GM23338 (cell line): ENCODE results near the gene UNKL. TPM values are rescaled to one million over a fixed set of nuclear protein-coding genes. Genes with fewer than 3 reads are reported as not detected.

ENCODE experiments used
- ATAC-seq: fragments of 200-7000 bp; cut with Tn5 transposase; 3 replicates; pipeline ENCODE4 v1.9.1; 2020
- DNase-seq: peaks from one replicate; pipeline ENCODE4 v3.0.0-alpha.2; 2015; ENCODE audit warnings: low spot score
- H2AFZ ChIP-seq: fragments of 200-600 bp; sonication (generic); 2 replicates; pipeline ENCODE4 v1.8.0; 2016; ENCODE audit warnings: antibody characterized with exemption, mild to moderate bottlenecking, moderate library complexity
- H3F3A ChIP-seq: fragments of 200-600 bp; sonication (generic); replicated peaks from 2 replicates; pipeline ENCODE4 v1.8.0; 2017; ENCODE audit warnings: antibody characterized with exemption, mixed run types, low read depth
- H3K27ac ChIP-seq: fragments of 200-600 bp; sonication (generic); 2 replicates; pipeline ENCODE4 v1.6.1; 2016; ENCODE audit warnings: low read depth
- H3K27me3 ChIP-seq: fragments of 200-600 bp; sonication (generic); 2 replicates; pipeline ENCODE4 v1.8.0; 2016; ENCODE audit warnings: mild to moderate bottlenecking, mixed run types, moderate library complexity; ENCODE audit not compliant: insufficient read depth
- H3K36me3 ChIP-seq: fragments of 200-600 bp; sonication (generic); 2 replicates; pipeline ENCODE4 v1.8.0; 2016; ENCODE audit warnings: mild to moderate bottlenecking; ENCODE audit not compliant: insufficient read depth
- H3K4me1 ChIP-seq: fragments of 200-600 bp; sonication (generic); 2 replicates; pipeline ENCODE4 v1.8.0; 2016; ENCODE audit warnings: mild to moderate bottlenecking, moderate library complexity; ENCODE audit not compliant: insufficient read depth
- H3K4me2 ChIP-seq: fragments of 200-600 bp; sonication (generic); 2 replicates; pipeline ENCODE4 v1.7.1; 2017; ENCODE audit warnings: mixed run types
- H3K4me3 ChIP-seq: fragments of 200-600 bp; sonication (generic); 2 replicates; pipeline ENCODE4 v1.6.1; 2016; ENCODE audit warnings: mixed run types
- H3K79me2 ChIP-seq: fragments of 200-600 bp; sonication (generic); replicated peaks from 2 replicates; pipeline ENCODE4 v1.8.0; 2017; ENCODE audit warnings: mild to moderate bottlenecking; ENCODE audit not compliant: insufficient read depth
- H3K9me2 ChIP-seq: fragments of 200-600 bp; sonication (generic); 2 replicates; pipeline ENCODE4 v1.8.0; 2017; ENCODE audit not compliant: insufficient read depth
- H4K20me1 ChIP-seq: fragments of 200-600 bp; sonication (generic); replicated peaks from 2 replicates; pipeline ENCODE4 v1.8.0; 2017; ENCODE audit warnings: mild to moderate bottlenecking; ENCODE audit not compliant: insufficient read depth
- H3K27ac Mint-ChIP-seq: 2 replicates; pipeline ENCODE4 v1.8.0; 2020; ENCODE audit warnings: inconsistent platforms, mild to moderate bottlenecking, moderate library complexity, mixed read lengths
- H3K27me3 Mint-ChIP-seq: 3 replicates; pipeline ENCODE4 v1.8.0; 2022; ENCODE audit warnings: low read depth, mild to moderate bottlenecking, moderate library complexity, mixed read lengths, inconsistent platforms; ENCODE audit not compliant: insufficient read depth, poor library complexity
- H3K36me3 Mint-ChIP-seq: 3 replicates; pipeline ENCODE4 v1.8.0; 2021; ENCODE audit warnings: low read depth, mild to moderate bottlenecking, inconsistent platforms, moderate library complexity, mixed read lengths
- H3K4me1 Mint-ChIP-seq: 3 replicates; pipeline ENCODE4 v1.8.0; 2020; ENCODE audit warnings: mild to moderate bottlenecking, inconsistent platforms, mixed read lengths
- H3K4me3 Mint-ChIP-seq: 3 replicates; pipeline ENCODE4 v1.8.0; 2021; ENCODE audit warnings: moderate library complexity, mild to moderate bottlenecking, inconsistent platforms, mixed read lengths
- H3K9me3 Mint-ChIP-seq: 3 replicates; pipeline ENCODE4 v1.8.0; 2020; ENCODE audit warnings: moderate library complexity, mild to moderate bottlenecking, inconsistent platforms, mixed read lengths
- CREB1 ChIP-seq: fragments of 250-450 bp; sonication (Bioruptor Pico); IDR thresholded peaks from 2 replicates; pipeline ENCODE4 v1.5.0; 2020; ENCODE audit warnings: low read depth, mild to moderate bottlenecking, moderate library complexity
- JUNB ChIP-seq: IDR thresholded peaks from one replicate; pipeline ENCODE4 v1.6.1; 2016; ENCODE audit warnings: antibody characterized with exemption; ENCODE audit not compliant: unreplicated experiment
- STAT1 ChIP-seq: IDR thresholded peaks from one replicate; pipeline ENCODE4 v1.6.1; 2016; ENCODE audit warnings: antibody characterized with exemption; ENCODE audit not compliant: unreplicated experiment
- ZNF331 ChIP-seq: fragments of 250-450 bp; sonication (Bioruptor Pico); IDR thresholded peaks from 2 replicates; pipeline ENCODE4 v1.5.0; 2020; ENCODE audit warnings: low read depth, mild to moderate bottlenecking, moderate library complexity
- polyA plus RNA-seq: library from polyadenylated mRNA; unstranded; fragments of >200 nt; fragmentation: Nextera tagmentation; extraction: Ambion mirVana; gene quantifications from 2 replicates; pipeline ENCODE4 v1.2.1, GENCODE V29; 2016
- total RNA-seq: library from RNA; depleted of rRNA; stranded (reverse); fragments of >200 nt; shearing (Covaris generic); gene quantifications from 2 replicates; pipeline ENCODE4 v1.2.3, GENCODE V29; 2014
- TF ChIP-seq, protein P1 (sequence below): fragments of 250-450 bp; sonication (Bioruptor Pico); IDR thresholded peaks from 2 replicates; pipeline ENCODE4 v1.5.0; 2020; ENCODE audit warnings: mild to moderate bottlenecking, moderate library complexity
- TF ChIP-seq, protein P2 (sequence below): IDR thresholded peaks from 2 replicates; pipeline ENCODE4 v1.6.1; 2016; ENCODE audit warnings: antibody characterized with exemption
- TF ChIP-seq, protein P3 (sequence below): IDR thresholded peaks from one replicate; pipeline ENCODE4 v1.6.1; 2018; ENCODE audit warnings: antibody characterized with exemption; ENCODE audit not compliant: unreplicated experiment
- TF ChIP-seq, protein P4 (sequence below), 2 experiments: fragments of 200-600 bp in 1 of 2; sonication (generic) in 1 of 2; conservative IDR thresholded peaks; 2 replicates each; pipeline versions ENCODE4 v1.5.1 to v1.6.1; 2016 to 2017; ENCODE audit warnings: antibody characterized with exemption in 2 of 2, low read depth in 2 of 2, mild to moderate bottlenecking in 2 of 2, moderate library complexity in 1 of 2

UNKL gene
- total and polyA plus RNA-seq, 2 experiments from 2014 or later = 16.7 to 28.7 TPM

DNA sequence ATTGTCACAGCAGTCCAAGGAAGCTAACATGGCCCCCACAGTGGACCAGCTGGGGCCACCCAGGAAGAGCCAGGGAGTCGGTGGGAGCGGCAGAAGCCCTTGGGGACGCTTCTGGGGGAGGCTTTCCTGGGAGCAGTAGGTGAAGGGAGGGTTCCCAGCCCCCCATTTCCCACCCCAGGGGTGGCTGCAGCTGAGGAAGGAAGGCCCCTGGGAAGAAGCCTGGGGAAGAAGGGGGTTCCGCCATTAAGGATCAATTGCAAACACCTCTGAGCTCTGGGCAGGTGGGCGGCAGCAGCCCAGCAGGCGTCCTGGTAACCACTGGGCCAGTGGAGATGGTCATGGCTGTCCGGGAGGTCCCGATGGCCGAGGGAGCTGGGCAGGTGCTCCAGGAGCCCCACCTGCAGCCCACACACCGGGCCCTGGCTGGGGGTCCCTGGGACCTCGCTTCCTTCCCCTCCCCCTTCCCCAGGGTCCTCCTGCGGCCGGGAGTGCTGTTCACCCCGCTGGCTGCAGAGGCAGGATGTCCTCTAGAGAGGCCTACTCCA lies 15.8 kb upstream of the UNKL start:
- H3K4me2 ChIP-seq = no peak overlapping the region
- H3K4me1 ChIP-seq = no peaks in the 10 kb centered on the region
- DNase-seq (no peak), ATAC-seq (no peak)
- H2AFZ ChIP-seq = no peak overlapping the region
- Mint-ChIP-seq H3K36me3 (no peaks in the 10 kb centered on the region), H3K4me3 (no peak overlapping the region), H3K4me1 (no peaks in the 10 kb centered on the region), H3K27me3 (peaks cover 9% of the 10 kb centered on the region), H3K27ac (no peak overlapping the region; the same call in 1 of the 2 replicates), H3K9me3 (no peaks in the 10 kb centered on the region; the same call in 2 of the 3 replicates)
- no peaks in the 10 kb centered on the region for H3F3A ChIP-seq
- no peak overlapping the region for H3K27ac ChIP-seq
- no peaks in the 10 kb centered on the region for H4K20me1 ChIP-seq
- H3K79me2 ChIP-seq = no peaks in the 10 kb centered on the region
- no peaks in the 10 kb centered on the region for H3K9me2 ChIP-seq
- no peaks in the 10 kb centered on the region for H3K36me3 ChIP-seq
- TF ChIP-seq, protein P1, sequence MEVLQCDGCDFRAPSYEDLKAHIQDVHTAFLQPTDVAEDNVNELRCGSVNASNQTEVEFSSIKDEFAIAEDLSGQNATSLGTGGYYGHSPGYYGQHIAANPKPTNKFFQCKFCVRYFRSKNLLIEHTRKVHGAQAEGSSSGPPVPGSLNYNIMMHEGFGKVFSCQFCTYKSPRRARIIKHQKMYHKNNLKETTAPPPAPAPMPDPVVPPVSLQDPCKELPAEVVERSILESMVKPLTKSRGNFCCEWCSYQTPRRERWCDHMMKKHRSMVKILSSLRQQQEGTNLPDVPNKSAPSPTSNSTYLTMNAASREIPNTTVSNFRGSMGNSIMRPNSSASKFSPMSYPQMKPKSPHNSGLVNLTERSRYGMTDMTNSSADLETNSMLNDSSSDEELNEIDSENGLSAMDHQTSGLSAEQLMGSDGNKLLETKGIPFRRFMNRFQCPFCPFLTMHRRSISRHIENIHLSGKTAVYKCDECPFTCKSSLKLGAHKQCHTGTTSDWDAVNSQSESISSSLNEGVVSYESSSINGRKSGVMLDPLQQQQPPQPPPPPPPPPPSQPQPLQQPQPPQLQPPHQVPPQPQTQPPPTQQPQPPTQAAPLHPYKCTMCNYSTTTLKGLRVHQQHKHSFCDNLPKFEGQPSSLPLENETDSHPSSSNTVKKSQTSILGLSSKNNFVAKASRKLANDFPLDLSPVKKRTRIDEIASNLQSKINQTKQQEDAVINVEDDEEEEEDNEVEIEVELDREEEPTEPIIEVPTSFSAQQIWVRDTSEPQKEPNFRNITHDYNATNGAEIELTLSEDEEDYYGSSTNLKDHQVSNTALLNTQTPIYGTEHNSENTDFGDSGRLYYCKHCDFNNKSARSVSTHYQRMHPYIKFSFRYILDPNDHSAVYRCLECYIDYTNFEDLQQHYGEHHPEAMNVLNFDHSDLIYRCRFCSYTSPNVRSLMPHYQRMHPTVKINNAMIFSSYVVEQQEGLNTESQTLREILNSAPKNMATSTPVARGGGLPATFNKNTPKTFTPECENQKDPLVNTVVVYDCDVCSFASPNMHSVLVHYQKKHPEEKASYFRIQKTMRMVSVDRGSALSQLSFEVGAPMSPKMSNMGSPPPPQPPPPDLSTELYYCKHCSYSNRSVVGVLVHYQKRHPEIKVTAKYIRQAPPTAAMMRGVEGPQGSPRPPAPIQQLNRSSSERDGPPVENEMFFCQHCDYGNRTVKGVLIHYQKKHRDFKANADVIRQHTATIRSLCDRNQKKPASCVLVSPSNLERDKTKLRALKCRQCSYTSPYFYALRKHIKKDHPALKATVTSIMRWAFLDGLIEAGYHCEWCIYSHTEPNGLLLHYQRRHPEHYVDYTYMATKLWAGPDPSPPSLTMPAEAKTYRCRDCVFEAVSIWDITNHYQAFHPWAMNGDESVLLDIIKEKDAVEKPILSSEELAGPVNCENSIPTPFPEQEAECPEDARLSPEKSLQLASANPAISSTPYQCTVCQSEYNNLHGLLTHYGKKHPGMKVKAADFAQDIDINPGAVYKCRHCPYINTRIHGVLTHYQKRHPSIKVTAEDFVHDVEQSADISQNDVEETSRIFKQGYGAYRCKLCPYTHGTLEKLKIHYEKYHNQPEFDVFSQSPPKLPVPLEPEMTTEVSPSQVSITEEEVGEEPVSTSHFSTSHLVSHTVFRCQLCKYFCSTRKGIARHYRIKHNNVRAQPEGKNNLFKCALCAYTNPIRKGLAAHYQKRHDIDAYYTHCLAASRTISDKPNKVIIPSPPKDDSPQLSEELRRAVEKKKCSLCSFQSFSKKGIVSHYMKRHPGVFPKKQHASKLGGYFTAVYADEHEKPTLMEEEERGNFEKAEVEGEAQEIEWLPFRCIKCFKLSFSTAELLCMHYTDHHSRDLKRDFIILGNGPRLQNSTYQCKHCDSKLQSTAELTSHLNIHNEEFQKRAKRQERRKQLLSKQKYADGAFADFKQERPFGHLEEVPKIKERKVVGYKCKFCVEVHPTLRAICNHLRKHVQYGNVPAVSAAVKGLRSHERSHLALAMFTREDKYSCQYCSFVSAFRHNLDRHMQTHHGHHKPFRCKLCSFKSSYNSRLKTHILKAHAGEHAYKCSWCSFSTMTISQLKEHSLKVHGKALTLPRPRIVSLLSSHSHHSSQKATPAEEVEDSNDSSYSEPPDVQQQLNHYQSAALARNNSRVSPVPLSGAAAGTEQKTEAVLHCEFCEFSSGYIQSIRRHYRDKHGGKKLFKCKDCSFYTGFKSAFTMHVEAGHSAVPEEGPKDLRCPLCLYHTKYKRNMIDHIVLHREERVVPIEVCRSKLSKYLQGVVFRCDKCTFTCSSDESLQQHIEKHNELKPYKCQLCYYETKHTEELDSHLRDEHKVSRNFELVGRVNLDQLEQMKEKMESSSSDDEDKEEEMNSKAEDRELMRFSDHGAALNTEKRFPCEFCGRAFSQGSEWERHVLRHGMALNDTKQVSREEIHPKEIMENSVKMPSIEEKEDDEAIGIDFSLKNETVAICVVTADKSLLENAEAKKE (CRISPR knock-in tag) = no peak
- no peak for TF ChIP-seq JUNB
- no peak for TF ChIP-seq STAT1
- TF ChIP-seq, protein P2, sequence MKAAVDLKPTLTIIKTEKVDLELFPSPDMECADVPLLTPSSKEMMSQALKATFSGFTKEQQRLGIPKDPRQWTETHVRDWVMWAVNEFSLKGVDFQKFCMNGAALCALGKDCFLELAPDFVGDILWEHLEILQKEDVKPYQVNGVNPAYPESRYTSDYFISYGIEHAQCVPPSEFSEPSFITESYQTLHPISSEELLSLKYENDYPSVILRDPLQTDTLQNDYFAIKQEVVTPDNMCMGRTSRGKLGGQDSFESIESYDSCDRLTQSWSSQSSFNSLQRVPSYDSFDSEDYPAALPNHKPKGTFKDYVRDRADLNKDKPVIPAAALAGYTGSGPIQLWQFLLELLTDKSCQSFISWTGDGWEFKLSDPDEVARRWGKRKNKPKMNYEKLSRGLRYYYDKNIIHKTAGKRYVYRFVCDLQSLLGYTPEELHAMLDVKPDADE = no peak
- TF ChIP-seq, protein P3, sequence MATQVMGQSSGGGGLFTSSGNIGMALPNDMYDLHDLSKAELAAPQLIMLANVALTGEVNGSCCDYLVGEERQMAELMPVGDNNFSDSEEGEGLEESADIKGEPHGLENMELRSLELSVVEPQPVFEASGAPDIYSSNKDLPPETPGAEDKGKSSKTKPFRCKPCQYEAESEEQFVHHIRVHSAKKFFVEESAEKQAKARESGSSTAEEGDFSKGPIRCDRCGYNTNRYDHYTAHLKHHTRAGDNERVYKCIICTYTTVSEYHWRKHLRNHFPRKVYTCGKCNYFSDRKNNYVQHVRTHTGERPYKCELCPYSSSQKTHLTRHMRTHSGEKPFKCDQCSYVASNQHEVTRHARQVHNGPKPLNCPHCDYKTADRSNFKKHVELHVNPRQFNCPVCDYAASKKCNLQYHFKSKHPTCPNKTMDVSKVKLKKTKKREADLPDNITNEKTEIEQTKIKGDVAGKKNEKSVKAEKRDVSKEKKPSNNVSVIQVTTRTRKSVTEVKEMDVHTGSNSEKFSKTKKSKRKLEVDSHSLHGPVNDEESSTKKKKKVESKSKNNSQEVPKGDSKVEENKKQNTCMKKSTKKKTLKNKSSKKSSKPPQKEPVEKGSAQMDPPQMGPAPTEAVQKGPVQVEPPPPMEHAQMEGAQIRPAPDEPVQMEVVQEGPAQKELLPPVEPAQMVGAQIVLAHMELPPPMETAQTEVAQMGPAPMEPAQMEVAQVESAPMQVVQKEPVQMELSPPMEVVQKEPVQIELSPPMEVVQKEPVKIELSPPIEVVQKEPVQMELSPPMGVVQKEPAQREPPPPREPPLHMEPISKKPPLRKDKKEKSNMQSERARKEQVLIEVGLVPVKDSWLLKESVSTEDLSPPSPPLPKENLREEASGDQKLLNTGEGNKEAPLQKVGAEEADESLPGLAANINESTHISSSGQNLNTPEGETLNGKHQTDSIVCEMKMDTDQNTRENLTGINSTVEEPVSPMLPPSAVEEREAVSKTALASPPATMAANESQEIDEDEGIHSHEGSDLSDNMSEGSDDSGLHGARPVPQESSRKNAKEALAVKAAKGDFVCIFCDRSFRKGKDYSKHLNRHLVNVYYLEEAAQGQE = no peak
- TF ChIP-seq CREB1 = no peak
- TF ChIP-seq, protein P4, sequence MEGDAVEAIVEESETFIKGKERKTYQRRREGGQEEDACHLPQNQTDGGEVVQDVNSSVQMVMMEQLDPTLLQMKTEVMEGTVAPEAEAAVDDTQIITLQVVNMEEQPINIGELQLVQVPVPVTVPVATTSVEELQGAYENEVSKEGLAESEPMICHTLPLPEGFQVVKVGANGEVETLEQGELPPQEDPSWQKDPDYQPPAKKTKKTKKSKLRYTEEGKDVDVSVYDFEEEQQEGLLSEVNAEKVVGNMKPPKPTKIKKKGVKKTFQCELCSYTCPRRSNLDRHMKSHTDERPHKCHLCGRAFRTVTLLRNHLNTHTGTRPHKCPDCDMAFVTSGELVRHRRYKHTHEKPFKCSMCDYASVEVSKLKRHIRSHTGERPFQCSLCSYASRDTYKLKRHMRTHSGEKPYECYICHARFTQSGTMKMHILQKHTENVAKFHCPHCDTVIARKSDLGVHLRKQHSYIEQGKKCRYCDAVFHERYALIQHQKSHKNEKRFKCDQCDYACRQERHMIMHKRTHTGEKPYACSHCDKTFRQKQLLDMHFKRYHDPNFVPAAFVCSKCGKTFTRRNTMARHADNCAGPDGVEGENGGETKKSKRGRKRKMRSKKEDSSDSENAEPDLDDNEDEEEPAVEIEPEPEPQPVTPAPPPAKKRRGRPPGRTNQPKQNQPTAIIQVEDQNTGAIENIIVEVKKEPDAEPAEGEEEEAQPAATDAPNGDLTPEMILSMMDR (conservative IDR thresholded peaks at IDR 0.05; ENCODE audit: low read depth in 2 of 2) = no peak
- no peak for TF ChIP-seq ZNF331 (CRISPR knock-in tag)
- no peaks in the 10 kb centered on the region for H3K27me3 ChIP-seq
- H3K4me3 ChIP-seq = no peak overlapping the region
